NK-92 treated with Interleukin-12 subunit alpha and Interleukin-12 subunit beta, amount 100 ng/mL, for 24 hours (cell line): ENCODE data around the gene IGSF6.
"Not testable (repeated sequence)": the region's sequence is repeated elsewhere in the genome, so short reads cannot be mapped to it uniquely, and the experiment has no call there.

Source experiments
- DNase-seq: peaks from one replicate; lab custom pipeline; 2025; lab: John Stamatoyannopoulos, UW

IGSF6 gene

GRCh38 chr16:21652453-21652852 is at the start of gene IGSF6:
TSS of gene IGSF6 (minus strand) at chr16:21652608. CDS start at chr16:21652598, 10 bp downstream.
- DNase-seq: no peak

- no peak for DNase-seq
Observed at GRCh38 chr16:21701271-21701670, 48.9 kb upstream of the IGSF6 start.

- no peak for DNase-seq
Observed at GRCh38 chr16:21698169-21699032, 46.0 kb upstream of the IGSF6 start.

GRCh38 chr16:21697032-21697431 is 44.6 kb upstream of the IGSF6 start:
- no peak for DNase-seq

GRCh38 chr16:21694609-21695008 is 42.2 kb upstream of the IGSF6 start:
- no peak for DNase-seq

- DNase-seq: not testable (repeated sequence)
Observed at GRCh38 chr16:21690967-21691366, 38.6 kb upstream of the IGSF6 start.

GRCh38 chr16:21689107-21689506 is 36.7 kb upstream of the IGSF6 start:
- no peak for DNase-seq

- DNase-seq: no peak
Observed at GRCh38 chr16:21685034-21685455, 32.6 kb upstream of the IGSF6 start.

GRCh38 chr16:21684199-21684598 is 31.8 kb upstream of the IGSF6 start:
- no peak for DNase-seq

- DNase-seq: no peak
Observed at GRCh38 chr16:21683184-21683583, 30.8 kb upstream of the IGSF6 start.

- DNase-seq: not testable (repeated sequence)
Observed at GRCh38 chr16:21680714-21681113, 28.3 kb upstream of the IGSF6 start.

GRCh38 chr16:21674456-21674855 is 22.0 kb upstream of the IGSF6 start:
- DNase-seq: not testable (repeated sequence)

- DNase-seq: no peak
Observed at GRCh38 chr16:21673469-21673868, 21.1 kb upstream of the IGSF6 start.

GRCh38 chr16:21667575-21667974 is 15.2 kb upstream of the IGSF6 start:
- no peak for DNase-seq

GRCh38 chr16:21666772-21667171 is 14.4 kb upstream of the IGSF6 start:
- no peak for DNase-seq

GRCh38 chr16:21664801-21665492 is 12.5 kb upstream of the IGSF6 start:
- no peak for DNase-seq

GRCh38 chr16:21663889-21664647 is 11.7 kb upstream of the IGSF6 start, which contains the start of gene OTOA:
TSS of gene OTOA (plus strand) at chr16:21663968. CDS start at chr16:21678515, 14,547 bp downstream.
- DNase-seq: no peak

- no peak for DNase-seq
Observed at GRCh38 chr16:21659124-21659523, 6.7 kb upstream of the IGSF6 start.

GRCh38 chr16:21656795-21657768 is 4.7 kb upstream of the IGSF6 start:
- no peak for DNase-seq

- DNase-seq: no peak
Observed at GRCh38 chr16:21654881-21655280, 2.5 kb upstream of the IGSF6 start.

- DNase-seq: no peak
Observed at GRCh38 chr16:21654466-21654865, 2.1 kb upstream of the IGSF6 start.
